ENCODE results near the gene USP21. TPM values are rescaled to one million over a fixed set of nuclear protein-coding genes. Genes with fewer than 3 reads are reported as not detected.

The USP21 gene
- polyA plus RNA-seq, 1 experiment: 19.3 TPM

- Histone ChIP-seq H3K27me3 (ENCODE audit: control insufficient read depth, insufficient read depth, low read length) (no peaks in the 10 kb centered on the region), H3K4me3 (ENCODE audit: low read depth, low read length) (no peak overlapping the region), H3K36me3 (ENCODE audit: control insufficient read depth, insufficient read depth, low read length) (peaks cover 13% of the 10 kb centered on the region; the same call in 1 of the 2 replicates)
- ChIA-PET CTCF (interaction anchor here (0.7 kb wide), 1 partner anchor 23 kb away, joined by 4 read pairs; no protein-coding TSS in a partner anchor), POLR2A (interaction anchor here (0.6 kb wide), 1 partner anchor 34 kb away, joined by 3 read pairs; the partner anchor contains the start of gene UFC1)
- DNase-seq (ENCODE audit: low read depth): no peak
- no peak for TF ChIP-seq CTCF (IDR thresholded peaks at IDR 0.05; ENCODE audit: insufficient read depth, low read depth, low read length)
Observed at GRCh38 chr1:161187311-161187710, 28.0 kb downstream of the USP21 start.

- ChIA-PET CTCF (no interaction called here), POLR2A (no interaction called here)
- H3K27me3 ChIP-seq (ENCODE audit: control insufficient read depth, insufficient read depth, low read length): no peaks in the 10 kb centered on the region
- H3K4me3 ChIP-seq (ENCODE audit: low read depth, low read length): no peak overlapping the region
- H3K36me3 ChIP-seq (ENCODE audit: control insufficient read depth, insufficient read depth, low read length): peaks cover 15% of the 10 kb centered on the region; the same call in 1 of the 2 replicates
- DNase-seq (ENCODE audit: low read depth): no peak
- no peak for TF ChIP-seq CTCF (IDR thresholded peaks at IDR 0.05; ENCODE audit: insufficient read depth, low read depth, low read length)
Observed at GRCh38 chr1:161188381-161188780, 29.1 kb downstream of the USP21 start.

GRCh38 chr1:161189036-161189435, 29.7 kb downstream of the USP21 start:
- Histone ChIP-seq H3K36me3 (ENCODE audit: control insufficient read depth, insufficient read depth, low read length) (peaks cover 15% of the 10 kb centered on the region; the same call in 1 of the 2 replicates), H3K4me3 (ENCODE audit: low read depth, low read length) (no peak overlapping the region), H3K27me3 (ENCODE audit: control insufficient read depth, insufficient read depth, low read length) (no peaks in the 10 kb centered on the region)
- no peak for DNase-seq (ENCODE audit: low read depth)
- no peak for TF ChIP-seq CTCF (IDR thresholded peaks at IDR 0.05; ENCODE audit: insufficient read depth, low read depth, low read length)
- CTCF ChIA-PET: interaction anchor here (6.1 kb wide), 1 partner anchor 35 kb away, joined by 49 read pairs; the partner anchor contains the start of genes APOA2 and TOMM40L
- POLR2A ChIA-PET: no interaction called here

GRCh38 chr1:161190962-161191521, 31.7 kb downstream of the USP21 start:
- Histone ChIP-seq H3K36me3 (ENCODE audit: control insufficient read depth, insufficient read depth, low read length) (peaks cover 18% of the 10 kb centered on the region), H3K4me3 (ENCODE audit: low read depth, low read length) (no peak overlapping the region), H3K27me3 (ENCODE audit: control insufficient read depth, insufficient read depth, low read length) (no peaks in the 10 kb centered on the region)
- POLR2A ChIA-PET: no interaction called here
- CTCF ChIA-PET: interaction anchor here (0.7 to 6.1 kb wide), 11 partner anchors 9 to 192 kb away, joined by 3 to 49 read pairs (median 8); partner anchors contain the start of genes APOA2, NDUFS2 and TOMM40L
- DNase-seq (ENCODE audit: low read depth): no peak
- no peak for TF ChIP-seq CTCF (IDR thresholded peaks at IDR 0.05; ENCODE audit: insufficient read depth, low read depth, low read length)

- ChIA-PET POLR2A (no interaction called here), CTCF (interaction anchor here (0.7 to 6.1 kb wide), 20 partner anchors 10 to 198 kb away, joined by 3 to 49 read pairs (median 4); partner anchors contain the start of genes APOA2, NDUFS2, PPOX and TOMM40L)
- TF ChIP-seq CTCF (IDR thresholded peaks at IDR 0.05; ENCODE audit: insufficient read depth, low read depth, low read length): no peak
Observed at GRCh38 chr1:161191971-161192370, 32.7 kb downstream of the USP21 start.

More at GRCh38 chr1:161191971-161192370, 32.7 kb downstream of the USP21 start:
- Histone ChIP-seq H3K36me3 (ENCODE audit: control insufficient read depth, insufficient read depth, low read length) (peaks cover 18% of the 10 kb centered on the region), H3K27me3 (ENCODE audit: control insufficient read depth, insufficient read depth, low read length) (no peaks in the 10 kb centered on the region), H3K4me3 (ENCODE audit: low read depth, low read length) (no peak overlapping the region)
- no peak for DNase-seq (ENCODE audit: low read depth)
